GM23338 (cell line): ENCODE measurements around the gene SBF2. TPM values are rescaled to one million over a fixed set of nuclear protein-coding genes. Genes with fewer than 3 reads are reported as not detected.

Experiments
- ATAC-seq: fragments of 200-7000 bp; cut with Tn5 transposase; 3 replicates; pipeline ENCODE4 v1.9.1; 2020
- DNase-seq: peaks from one replicate; pipeline ENCODE4 v3.0.0-alpha.2; 2015; ENCODE audit warnings: low spot score
- H2AFZ ChIP-seq: fragments of 200-600 bp; sonication (generic); 2 replicates; pipeline ENCODE4 v1.8.0; 2016; ENCODE audit warnings: antibody characterized with exemption, mild to moderate bottlenecking, moderate library complexity
- H3F3A ChIP-seq: fragments of 200-600 bp; sonication (generic); replicated peaks from 2 replicates; pipeline ENCODE4 v1.8.0; 2017; ENCODE audit warnings: antibody characterized with exemption, mixed run types, low read depth
- H3K27ac ChIP-seq: fragments of 200-600 bp; sonication (generic); 2 replicates; pipeline ENCODE4 v1.6.1; 2016; ENCODE audit warnings: low read depth
- H3K27me3 ChIP-seq: fragments of 200-600 bp; sonication (generic); 2 replicates; pipeline ENCODE4 v1.8.0; 2016; ENCODE audit warnings: mild to moderate bottlenecking, mixed run types, moderate library complexity; ENCODE audit not compliant: insufficient read depth
- H3K36me3 ChIP-seq: fragments of 200-600 bp; sonication (generic); 2 replicates; pipeline ENCODE4 v1.8.0; 2016; ENCODE audit warnings: mild to moderate bottlenecking; ENCODE audit not compliant: insufficient read depth
- H3K4me1 ChIP-seq: fragments of 200-600 bp; sonication (generic); 2 replicates; pipeline ENCODE4 v1.8.0; 2016; ENCODE audit warnings: mild to moderate bottlenecking, moderate library complexity; ENCODE audit not compliant: insufficient read depth
- H3K4me2 ChIP-seq: fragments of 200-600 bp; sonication (generic); 2 replicates; pipeline ENCODE4 v1.7.1; 2017; ENCODE audit warnings: mixed run types
- H3K4me3 ChIP-seq: fragments of 200-600 bp; sonication (generic); 2 replicates; pipeline ENCODE4 v1.6.1; 2016; ENCODE audit warnings: mixed run types
- H3K79me2 ChIP-seq: fragments of 200-600 bp; sonication (generic); replicated peaks from 2 replicates; pipeline ENCODE4 v1.8.0; 2017; ENCODE audit warnings: mild to moderate bottlenecking; ENCODE audit not compliant: insufficient read depth
- H3K9me2 ChIP-seq: fragments of 200-600 bp; sonication (generic); 2 replicates; pipeline ENCODE4 v1.8.0; 2017; ENCODE audit not compliant: insufficient read depth
- H4K20me1 ChIP-seq: fragments of 200-600 bp; sonication (generic); replicated peaks from 2 replicates; pipeline ENCODE4 v1.8.0; 2017; ENCODE audit warnings: mild to moderate bottlenecking; ENCODE audit not compliant: insufficient read depth
- H3K27ac Mint-ChIP-seq: 2 replicates; pipeline ENCODE4 v1.8.0; 2020; ENCODE audit warnings: inconsistent platforms, mild to moderate bottlenecking, moderate library complexity, mixed read lengths
- H3K27me3 Mint-ChIP-seq: 3 replicates; pipeline ENCODE4 v1.8.0; 2022; ENCODE audit warnings: low read depth, mild to moderate bottlenecking, moderate library complexity, mixed read lengths, inconsistent platforms; ENCODE audit not compliant: insufficient read depth, poor library complexity
- H3K36me3 Mint-ChIP-seq: 3 replicates; pipeline ENCODE4 v1.8.0; 2021; ENCODE audit warnings: low read depth, mild to moderate bottlenecking, inconsistent platforms, moderate library complexity, mixed read lengths
- H3K4me1 Mint-ChIP-seq: 3 replicates; pipeline ENCODE4 v1.8.0; 2020; ENCODE audit warnings: mild to moderate bottlenecking, inconsistent platforms, mixed read lengths
- H3K4me3 Mint-ChIP-seq: 3 replicates; pipeline ENCODE4 v1.8.0; 2021; ENCODE audit warnings: moderate library complexity, mild to moderate bottlenecking, inconsistent platforms, mixed read lengths
- H3K9me3 Mint-ChIP-seq: 3 replicates; pipeline ENCODE4 v1.8.0; 2020; ENCODE audit warnings: moderate library complexity, mild to moderate bottlenecking, inconsistent platforms, mixed read lengths
- CREB1 ChIP-seq: fragments of 250-450 bp; sonication (Bioruptor Pico); IDR thresholded peaks from 2 replicates; pipeline ENCODE4 v1.5.0; 2020; ENCODE audit warnings: low read depth, mild to moderate bottlenecking, moderate library complexity
- ETS1 ChIP-seq: IDR thresholded peaks from 2 replicates; pipeline ENCODE4 v1.6.1; 2016; ENCODE audit warnings: antibody characterized with exemption
- EZH2 ChIP-seq: fragments of 200-600 bp; sonication (generic); IDR thresholded peaks from one replicate; pipeline ENCODE4 v1.8.0; 2017; ENCODE audit warnings: antibody characterized with exemption, mild to moderate bottlenecking, low read depth; ENCODE audit not compliant: unreplicated experiment
- EZH2phosphoT487 ChIP-seq: fragments of 200-600 bp; sonication (generic); IDR thresholded peaks from one replicate; pipeline ENCODE4 v1.8.1; 2018; ENCODE audit warnings: antibody characterized with exemption; ENCODE audit not compliant: unreplicated experiment
- JUNB ChIP-seq: IDR thresholded peaks from one replicate; pipeline ENCODE4 v1.6.1; 2016; ENCODE audit warnings: antibody characterized with exemption; ENCODE audit not compliant: unreplicated experiment
- NANOG ChIP-seq: IDR thresholded peaks from 2 replicates; pipeline ENCODE4 v1.6.1; 2016; ENCODE audit warnings: antibody characterized with exemption, borderline replicate concordance
- POLR2AphosphoS5 ChIP-seq: IDR thresholded peaks from 2 replicates; pipeline ENCODE4 v1.6.1; 2016; ENCODE audit warnings: antibody characterized with exemption, low read depth
- STAT1 ChIP-seq: IDR thresholded peaks from one replicate; pipeline ENCODE4 v1.6.1; 2016; ENCODE audit warnings: antibody characterized with exemption; ENCODE audit not compliant: unreplicated experiment
- ZNF114 ChIP-seq: fragments of 250-450 bp; sonication (Bioruptor Pico); IDR thresholded peaks from 2 replicates; pipeline ENCODE4 v1.5.0; 2020; ENCODE audit warnings: mild to moderate bottlenecking, moderate library complexity
- ZNF331 ChIP-seq: fragments of 250-450 bp; sonication (Bioruptor Pico); IDR thresholded peaks from 2 replicates; pipeline ENCODE4 v1.5.0; 2020; ENCODE audit warnings: low read depth, mild to moderate bottlenecking, moderate library complexity
- ZNF462 ChIP-seq: fragments of 250-450 bp; sonication (Bioruptor Pico); IDR thresholded peaks from 2 replicates; pipeline ENCODE4 v1.5.0; 2020; ENCODE audit warnings: mild to moderate bottlenecking, moderate library complexity
- polyA plus RNA-seq: library from polyadenylated mRNA; unstranded; fragments of >200 nt; fragmentation: Nextera tagmentation; extraction: Ambion mirVana; gene quantifications from 2 replicates; pipeline ENCODE4 v1.2.1, GENCODE V29; 2016
- total RNA-seq: library from RNA; depleted of rRNA; stranded (reverse); fragments of >200 nt; shearing (Covaris generic); gene quantifications from 2 replicates; pipeline ENCODE4 v1.2.3, GENCODE V29; 2014
- TF ChIP-seq, protein P1 (sequence below), 2 experiments: fragments of 200-600 bp in 1 of 2; sonication (generic) in 1 of 2; conservative IDR thresholded peaks; 2 replicates each; pipeline versions ENCODE4 v1.5.1 to v1.6.1; 2016 to 2017; ENCODE audit warnings: antibody characterized with exemption in 2 of 2, low read depth in 2 of 2, mild to moderate bottlenecking in 2 of 2, moderate library complexity in 1 of 2
- TF ChIP-seq, protein P2 (sequence below): IDR thresholded peaks from one replicate; pipeline ENCODE4 v1.6.1; 2018; ENCODE audit warnings: antibody characterized with exemption; ENCODE audit not compliant: unreplicated experiment

Gene SBF2
- total and polyA plus RNA-seq, 2 experiments from 2014 or later = 25.6 to 53.5 TPM

DNA sequence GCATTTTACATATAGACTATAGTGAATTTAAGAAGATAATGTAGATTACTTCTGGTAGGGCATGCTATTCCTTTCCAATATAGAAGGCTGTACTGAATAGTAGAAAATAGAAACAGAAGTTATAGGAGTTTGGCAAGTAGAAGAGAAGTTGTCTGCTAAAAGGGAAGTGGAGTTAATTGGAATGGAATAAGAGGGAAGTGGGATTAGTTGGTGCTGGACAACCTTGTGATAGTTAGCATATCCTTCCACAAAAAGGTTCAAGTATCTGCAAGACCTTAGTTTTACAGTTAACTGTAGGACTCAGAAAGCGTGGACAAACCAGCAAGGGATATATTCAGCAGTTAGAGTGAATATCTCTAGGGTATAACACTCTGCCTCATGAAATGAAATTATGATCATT, 444.6 kb downstream of the SBF2 start:
- DNase-seq (no peak), ATAC-seq (no peak)
- Histone ChIP-seq H3K27ac (no peak overlapping the region; the same call in 1 of the 2 replicates), H3K4me3 (no peak overlapping the region), H2AFZ (no peak overlapping the region), H3K9me2 (no peaks in the 10 kb centered on the region), H3K79me2 (no peaks in the 10 kb centered on the region), H3K27me3 (no peaks in the 10 kb centered on the region), H3K4me1 (no peaks in the 10 kb centered on the region), H3K36me3 (no peaks in the 10 kb centered on the region), H4K20me1 (no peaks in the 10 kb centered on the region), H3F3A (no peaks in the 10 kb centered on the region; the same call in 1 of the 2 replicates), H3K4me2 (no peak overlapping the region)
- no peaks in the 10 kb centered on the region for H3K27me3 Mint-ChIP-seq
- H3K4me3 Mint-ChIP-seq = no peak overlapping the region
- H3K36me3 Mint-ChIP-seq = no peaks in the 10 kb centered on the region; the same call in 2 of the 3 replicates
- TF ChIP-seq EZH2 (no peak), NANOG (no peak), CREB1 (CRISPR knock-in tag) (no peak), JUNB (no peak), STAT1 (no peak), ZNF331 (CRISPR knock-in tag) (no peak), EZH2phosphoT487 (no peak), ZNF114 (no peak), ETS1 (no peak), POLR2AphosphoS5 (no peak), ZNF462 (CRISPR knock-in tag) (no peak)
- TF ChIP-seq, protein P1, sequence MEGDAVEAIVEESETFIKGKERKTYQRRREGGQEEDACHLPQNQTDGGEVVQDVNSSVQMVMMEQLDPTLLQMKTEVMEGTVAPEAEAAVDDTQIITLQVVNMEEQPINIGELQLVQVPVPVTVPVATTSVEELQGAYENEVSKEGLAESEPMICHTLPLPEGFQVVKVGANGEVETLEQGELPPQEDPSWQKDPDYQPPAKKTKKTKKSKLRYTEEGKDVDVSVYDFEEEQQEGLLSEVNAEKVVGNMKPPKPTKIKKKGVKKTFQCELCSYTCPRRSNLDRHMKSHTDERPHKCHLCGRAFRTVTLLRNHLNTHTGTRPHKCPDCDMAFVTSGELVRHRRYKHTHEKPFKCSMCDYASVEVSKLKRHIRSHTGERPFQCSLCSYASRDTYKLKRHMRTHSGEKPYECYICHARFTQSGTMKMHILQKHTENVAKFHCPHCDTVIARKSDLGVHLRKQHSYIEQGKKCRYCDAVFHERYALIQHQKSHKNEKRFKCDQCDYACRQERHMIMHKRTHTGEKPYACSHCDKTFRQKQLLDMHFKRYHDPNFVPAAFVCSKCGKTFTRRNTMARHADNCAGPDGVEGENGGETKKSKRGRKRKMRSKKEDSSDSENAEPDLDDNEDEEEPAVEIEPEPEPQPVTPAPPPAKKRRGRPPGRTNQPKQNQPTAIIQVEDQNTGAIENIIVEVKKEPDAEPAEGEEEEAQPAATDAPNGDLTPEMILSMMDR (conservative IDR thresholded peaks at IDR 0.05; ENCODE audit: low read depth in 2 of 2) = no peak
- TF ChIP-seq, protein P2, sequence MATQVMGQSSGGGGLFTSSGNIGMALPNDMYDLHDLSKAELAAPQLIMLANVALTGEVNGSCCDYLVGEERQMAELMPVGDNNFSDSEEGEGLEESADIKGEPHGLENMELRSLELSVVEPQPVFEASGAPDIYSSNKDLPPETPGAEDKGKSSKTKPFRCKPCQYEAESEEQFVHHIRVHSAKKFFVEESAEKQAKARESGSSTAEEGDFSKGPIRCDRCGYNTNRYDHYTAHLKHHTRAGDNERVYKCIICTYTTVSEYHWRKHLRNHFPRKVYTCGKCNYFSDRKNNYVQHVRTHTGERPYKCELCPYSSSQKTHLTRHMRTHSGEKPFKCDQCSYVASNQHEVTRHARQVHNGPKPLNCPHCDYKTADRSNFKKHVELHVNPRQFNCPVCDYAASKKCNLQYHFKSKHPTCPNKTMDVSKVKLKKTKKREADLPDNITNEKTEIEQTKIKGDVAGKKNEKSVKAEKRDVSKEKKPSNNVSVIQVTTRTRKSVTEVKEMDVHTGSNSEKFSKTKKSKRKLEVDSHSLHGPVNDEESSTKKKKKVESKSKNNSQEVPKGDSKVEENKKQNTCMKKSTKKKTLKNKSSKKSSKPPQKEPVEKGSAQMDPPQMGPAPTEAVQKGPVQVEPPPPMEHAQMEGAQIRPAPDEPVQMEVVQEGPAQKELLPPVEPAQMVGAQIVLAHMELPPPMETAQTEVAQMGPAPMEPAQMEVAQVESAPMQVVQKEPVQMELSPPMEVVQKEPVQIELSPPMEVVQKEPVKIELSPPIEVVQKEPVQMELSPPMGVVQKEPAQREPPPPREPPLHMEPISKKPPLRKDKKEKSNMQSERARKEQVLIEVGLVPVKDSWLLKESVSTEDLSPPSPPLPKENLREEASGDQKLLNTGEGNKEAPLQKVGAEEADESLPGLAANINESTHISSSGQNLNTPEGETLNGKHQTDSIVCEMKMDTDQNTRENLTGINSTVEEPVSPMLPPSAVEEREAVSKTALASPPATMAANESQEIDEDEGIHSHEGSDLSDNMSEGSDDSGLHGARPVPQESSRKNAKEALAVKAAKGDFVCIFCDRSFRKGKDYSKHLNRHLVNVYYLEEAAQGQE = no peak
- no peaks in the 10 kb centered on the region for H3K9me3 Mint-ChIP-seq
- no peak overlapping the region for H3K27ac Mint-ChIP-seq
- H3K4me1 Mint-ChIP-seq = no peaks in the 10 kb centered on the region
